Fibroblast of lung (primary cell): ENCODE data around the gene MARF1. TPM values are rescaled to one million over a fixed set of nuclear protein-coding genes. Genes with fewer than 3 reads are reported as not detected.

Experiments used
- DNase-seq, 2 donors: peaks; one replicate each; pipeline versions ENCODE4 v3.0.0 to v3.0.0-alpha.2; 2010; ENCODE audit warnings: low read depth in 2 of 2
- H2AFZ ChIP-seq: 2 replicates; pipeline ENCODE4 v1.5.1; 2012; ENCODE audit warnings: low read length, control low read depth, inconsistent platforms
- H3K27ac ChIP-seq: 2 replicates; pipeline ENCODE4 v1.5.1; 2011; ENCODE audit warnings: low read length, control low read depth; ENCODE audit not compliant: insufficient read depth
- H3K27me3 ChIP-seq: 2 replicates; pipeline ENCODE4 v1.5.1; 2011; ENCODE audit warnings: mild to moderate bottlenecking, low read length; ENCODE audit not compliant: control insufficient read depth, insufficient read depth
- H3K36me3 ChIP-seq: 2 replicates; pipeline ENCODE4 v1.5.1; 2011; ENCODE audit warnings: low read length; ENCODE audit not compliant: control insufficient read depth, insufficient read depth
- H3K4me1 ChIP-seq: 2 replicates; pipeline ENCODE4 v1.5.1; 2011; ENCODE audit warnings: low read length; ENCODE audit not compliant: control insufficient read depth, insufficient read depth; ENCODE audit errors: extremely low read depth
- H3K4me2 ChIP-seq: 2 replicates; pipeline ENCODE4 v1.5.1; 2011; ENCODE audit warnings: low read length, control low read depth; ENCODE audit not compliant: insufficient read depth; ENCODE audit errors: extremely low read depth
- H3K4me3 ChIP-seq, 4 experiments: fragments of 200-600 bp in 1 of 4; sonication (generic) in 1 of 4; replicated peaks in 1 of 4; 2 replicates each; pipeline ENCODE4 v1.5.1; 2011 to 2016; ENCODE audit warnings: low read length in 4 of 4, low read depth in 3 of 4, mild to moderate bottlenecking in 3 of 4, control low read depth in 2 of 4, inconsistent platforms in 1 of 4, mixed read lengths in 1 of 4; ENCODE audit not compliant: insufficient read depth in 1 of 4; ENCODE audit errors: control extremely low read depth in 1 of 4
- H3K79me2 ChIP-seq: 2 replicates; pipeline ENCODE4 v1.5.1; 2012; ENCODE audit warnings: mild to moderate bottlenecking, low read length, inconsistent platforms; ENCODE audit not compliant: control insufficient read depth, insufficient read depth
- H3K9ac ChIP-seq: 2 replicates; pipeline ENCODE4 v1.5.1; 2011; ENCODE audit warnings: mild to moderate bottlenecking, low read length, control low read depth; ENCODE audit not compliant: insufficient read depth
- H3K9me3 ChIP-seq: 2 replicates; pipeline ENCODE4 v1.5.1; 2012; ENCODE audit warnings: low read depth, low read length; ENCODE audit not compliant: control insufficient read depth, insufficient read depth
- H4K20me1 ChIP-seq: 2 replicates; pipeline ENCODE4 v1.5.1; 2011; ENCODE audit warnings: low read length; ENCODE audit not compliant: control insufficient read depth, insufficient read depth; ENCODE audit errors: extremely low read depth
- EZH2 ChIP-seq: IDR thresholded peaks from 2 replicates; pipeline ENCODE4 v1.5.1; 2012; ENCODE audit warnings: low read length, control low read depth, mild to moderate bottlenecking; ENCODE audit errors: missing control alignments
- polyA plus RNA-seq, 2 donors: library from polyadenylated mRNA; depleted of rRNA in 1 of 2; stranded (reverse) in 1 of 2; unstranded in 1 of 2; fragments of >200 nt; gene quantifications; 2 replicates each; pipeline ENCODE4 v1.2.1, GENCODE V29; 2011 to 2012; ENCODE audit warnings: missing spikeins in 1 of 2
- total RNA-seq: library from RNA; depleted of rRNA; stranded (reverse); fragments of >200 nt; gene quantifications from 2 replicates; pipeline ENCODE4 v1.2.1, GENCODE V29; 2014
- TF ChIP-seq, protein P1 (sequence below), 2 donors: IDR thresholded peaks in 1 of 2; conservative IDR thresholded peaks in 1 of 2; 1 replicate in 1 of 2; 2 replicates in 1 of 2; pipeline ENCODE4 v1.5.1; 2011 to 2012; ENCODE audit warnings: low read length in 2 of 2, control low read depth in 1 of 2, inconsistent platforms in 1 of 2, low read depth in 1 of 2, mild to moderate bottlenecking in 1 of 2

Gene MARF1
- total and polyA plus RNA-seq, 2 donors (not counting 1 experiment from before 2014, with no cell fraction given), result 14.6 to 18.8 TPM

DNA sequence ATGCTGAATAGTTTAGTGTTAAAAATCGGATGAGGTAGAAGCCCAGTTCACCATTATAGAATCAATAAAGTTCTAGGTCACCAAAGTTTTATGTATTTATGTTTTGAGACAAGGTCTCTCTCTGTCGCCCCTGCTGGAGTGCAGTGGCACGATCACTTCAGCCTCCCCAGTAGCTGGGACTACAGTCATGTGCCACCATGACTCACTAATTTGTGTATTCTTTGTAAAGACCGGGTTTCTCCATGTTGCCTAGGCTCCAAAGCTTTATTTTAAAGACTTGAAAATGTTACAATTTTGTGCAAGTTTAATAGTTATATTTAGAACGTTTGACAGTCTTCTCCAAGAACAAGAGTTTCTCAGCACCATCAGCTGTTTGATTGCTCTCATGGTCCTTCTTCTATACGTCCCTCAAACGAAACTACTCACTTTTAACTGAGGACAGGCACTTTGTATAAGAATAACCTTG is 39.2 kb upstream of the MARF1 start:
- no peaks in the 10 kb centered on the region for H4K20me1 ChIP-seq
- peak overlapping the region; percentile 7 for H2AFZ ChIP-seq
- peak overlapping the region; percentile 24 for H3K27ac ChIP-seq
- H3K79me2 ChIP-seq, result no peaks in the 10 kb centered on the region
- TF ChIP-seq, protein P1, sequence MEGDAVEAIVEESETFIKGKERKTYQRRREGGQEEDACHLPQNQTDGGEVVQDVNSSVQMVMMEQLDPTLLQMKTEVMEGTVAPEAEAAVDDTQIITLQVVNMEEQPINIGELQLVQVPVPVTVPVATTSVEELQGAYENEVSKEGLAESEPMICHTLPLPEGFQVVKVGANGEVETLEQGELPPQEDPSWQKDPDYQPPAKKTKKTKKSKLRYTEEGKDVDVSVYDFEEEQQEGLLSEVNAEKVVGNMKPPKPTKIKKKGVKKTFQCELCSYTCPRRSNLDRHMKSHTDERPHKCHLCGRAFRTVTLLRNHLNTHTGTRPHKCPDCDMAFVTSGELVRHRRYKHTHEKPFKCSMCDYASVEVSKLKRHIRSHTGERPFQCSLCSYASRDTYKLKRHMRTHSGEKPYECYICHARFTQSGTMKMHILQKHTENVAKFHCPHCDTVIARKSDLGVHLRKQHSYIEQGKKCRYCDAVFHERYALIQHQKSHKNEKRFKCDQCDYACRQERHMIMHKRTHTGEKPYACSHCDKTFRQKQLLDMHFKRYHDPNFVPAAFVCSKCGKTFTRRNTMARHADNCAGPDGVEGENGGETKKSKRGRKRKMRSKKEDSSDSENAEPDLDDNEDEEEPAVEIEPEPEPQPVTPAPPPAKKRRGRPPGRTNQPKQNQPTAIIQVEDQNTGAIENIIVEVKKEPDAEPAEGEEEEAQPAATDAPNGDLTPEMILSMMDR (conservative IDR thresholded peaks at IDR 0.05 in 1 of 2, IDR thresholded peaks at IDR 0.05 in 1 of 2; ENCODE audit: low read depth in 1 of 2, low read length in 2 of 2), result peak; percentile 60 to 69
- no peak for TF ChIP-seq EZH2
- no peaks in the 10 kb centered on the region for H3K4me1 ChIP-seq
- H3K9me3 ChIP-seq, result no peaks in the 10 kb centered on the region
- DNase-seq, result peak; percentile 68 to 84
- H3K4me2 ChIP-seq, result no peak overlapping the region
- H3K36me3 ChIP-seq, result peaks cover 13% of the 10 kb centered on the region
- no peak overlapping the region for H3K4me3 ChIP-seq
- H3K9ac ChIP-seq, result no peak overlapping the region
- no peaks in the 10 kb centered on the region for H3K27me3 ChIP-seq

DNA sequence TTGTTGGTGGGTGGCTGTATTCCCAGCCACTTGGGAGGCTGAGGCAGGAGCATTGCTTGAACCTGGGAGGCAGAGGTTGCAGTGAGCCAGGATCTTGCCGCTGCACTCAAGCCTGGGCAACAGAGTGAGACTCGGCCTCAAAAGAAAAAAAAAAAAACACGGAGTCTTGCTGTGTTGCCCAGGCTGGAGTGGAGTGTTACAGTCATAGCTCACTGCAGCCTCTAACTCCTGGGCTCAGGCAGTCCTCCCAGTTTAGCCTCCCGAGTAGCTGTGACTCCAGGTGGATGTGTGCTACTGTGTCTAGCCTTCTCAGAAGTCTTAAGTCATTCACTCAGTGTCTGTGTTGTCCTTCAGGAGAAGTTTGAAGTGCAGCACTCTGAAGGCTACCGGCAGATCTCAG is 34.5 kb upstream of the MARF1 start:
- no peaks in the 10 kb centered on the region for H4K20me1 ChIP-seq
- H2AFZ ChIP-seq, result no peak overlapping the region
- no peak for DNase-seq
- H3K36me3 ChIP-seq, result peaks cover 10% of the 10 kb centered on the region
- no peak overlapping the region for H3K9ac ChIP-seq
- no peak overlapping the region for H3K27ac ChIP-seq
- H3K4me1 ChIP-seq, result peaks cover 7% of the 10 kb centered on the region
- H3K4me2 ChIP-seq, result no peak overlapping the region
- H3K9me3 ChIP-seq, result no peaks in the 10 kb centered on the region
- H3K79me2 ChIP-seq, result peaks cover 9% of the 10 kb centered on the region
- no peak overlapping the region for H3K4me3 ChIP-seq
- TF ChIP-seq, protein P1 (conservative IDR thresholded peaks at IDR 0.05 in 1 of 2, IDR thresholded peaks at IDR 0.05 in 1 of 2; ENCODE audit: low read depth in 1 of 2, low read length in 2 of 2), result no peak
- TF ChIP-seq EZH2, result no peak
- no peaks in the 10 kb centered on the region for H3K27me3 ChIP-seq

DNA sequence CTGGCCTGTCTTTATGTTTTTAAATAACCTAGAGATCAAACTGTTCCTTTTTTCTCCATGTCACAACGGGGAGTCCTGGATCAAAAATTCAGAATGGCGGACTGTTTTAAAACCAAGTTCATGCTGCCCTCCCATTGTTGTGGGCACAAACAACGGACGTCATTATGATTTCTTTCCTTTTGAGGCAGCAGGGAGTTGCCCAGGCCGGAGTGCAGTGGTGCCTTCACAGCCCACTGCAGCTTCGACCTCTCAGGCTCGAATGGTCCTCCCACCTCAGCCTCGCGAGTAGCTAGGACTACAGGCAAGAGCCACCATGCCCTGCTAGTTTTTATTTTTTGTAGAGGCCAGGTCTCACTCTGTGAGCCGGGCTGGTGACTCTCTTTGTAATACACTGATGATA is 33.6 kb upstream of the MARF1 start:
- Histone ChIP-seq H3K9ac (no peak overlapping the region), H3K79me2 (peaks cover 9% of the 10 kb centered on the region), H2AFZ (no peak overlapping the region), H3K4me2 (no peak overlapping the region), H3K36me3 (peaks cover 10% of the 10 kb centered on the region), H3K4me3 (no peak overlapping the region), H3K9me3 (no peaks in the 10 kb centered on the region), H3K27ac (no peak overlapping the region), H3K4me1 (peaks cover 11% of the 10 kb centered on the region), H4K20me1 (no peaks in the 10 kb centered on the region), H3K27me3 (no peaks in the 10 kb centered on the region)
- no peak for DNase-seq
- TF ChIP-seq, protein P1 (conservative IDR thresholded peaks at IDR 0.05 in 1 of 2, IDR thresholded peaks at IDR 0.05 in 1 of 2; ENCODE audit: low read depth in 1 of 2, low read length in 2 of 2), result no peak
- no peak for TF ChIP-seq EZH2
